Measurements from ENCODE around the gene KRT38.

GRCh38 chr17:41421617-41422016, 19.2 kb downstream of the KRT38 start:
- TF ChIP-seq, protein P1, sequence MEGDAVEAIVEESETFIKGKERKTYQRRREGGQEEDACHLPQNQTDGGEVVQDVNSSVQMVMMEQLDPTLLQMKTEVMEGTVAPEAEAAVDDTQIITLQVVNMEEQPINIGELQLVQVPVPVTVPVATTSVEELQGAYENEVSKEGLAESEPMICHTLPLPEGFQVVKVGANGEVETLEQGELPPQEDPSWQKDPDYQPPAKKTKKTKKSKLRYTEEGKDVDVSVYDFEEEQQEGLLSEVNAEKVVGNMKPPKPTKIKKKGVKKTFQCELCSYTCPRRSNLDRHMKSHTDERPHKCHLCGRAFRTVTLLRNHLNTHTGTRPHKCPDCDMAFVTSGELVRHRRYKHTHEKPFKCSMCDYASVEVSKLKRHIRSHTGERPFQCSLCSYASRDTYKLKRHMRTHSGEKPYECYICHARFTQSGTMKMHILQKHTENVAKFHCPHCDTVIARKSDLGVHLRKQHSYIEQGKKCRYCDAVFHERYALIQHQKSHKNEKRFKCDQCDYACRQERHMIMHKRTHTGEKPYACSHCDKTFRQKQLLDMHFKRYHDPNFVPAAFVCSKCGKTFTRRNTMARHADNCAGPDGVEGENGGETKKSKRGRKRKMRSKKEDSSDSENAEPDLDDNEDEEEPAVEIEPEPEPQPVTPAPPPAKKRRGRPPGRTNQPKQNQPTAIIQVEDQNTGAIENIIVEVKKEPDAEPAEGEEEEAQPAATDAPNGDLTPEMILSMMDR (IDR thresholded peaks at IDR 0.05), result no peak
- TF ChIP-seq EP300 (IDR thresholded peaks at IDR 0.05) (no peak), POLR2A (IDR thresholded peaks at IDR 0.05) (no peak)
